Heart left ventricle (tissue), 13 donors: ENCODE results near the gene PPM1L.

Source experiments
- CTCF ChIP-seq, 12 donors: fragments of 200-600 bp; sonication (generic) in 4 of 12; IDR thresholded peaks; one replicate each; pipeline versions ENCODE4 v1.5.0 to v1.8.0; 2018 to 2022; ENCODE audit warnings: antibody characterized with exemption in 12 of 12, mild to moderate bottlenecking in 5 of 12
- POLR2A ChIP-seq, 2 donors: fragments of 450-650 bp; IDR thresholded peaks; one replicate each; pipeline ENCODE4 v1.6.1; 2017; ENCODE audit warnings: antibody characterized with exemption in 2 of 2, mild to moderate bottlenecking in 2 of 2, moderate library complexity in 2 of 2
- donor health status: ischemic (EF 13 %, LVEDD 7.1; RV severe dilation, severe dysfunction).
- donor health status: DM: no; HTN: yes; CAD: no.
- donor health status: DM: no; HTN: no; CAD: no.
- donor health status: ischemic (EF 25% LVEDD 6.9; RV normal size, moderate dysfunction).
- donor health status: ischemic (EF 25% LVEDD 5.7; RV mildly dilated, moderate dysfunction).
- donor health status: ischemic (EF 35%, LVEDD 5.7; RV mildly dilated, moderate dysfunction).
- donor health status: nonischemic (EF 11% LVEDD 7.7; RV severe dilation, severe dysfunction).
- donor health status: DM: yes; HTN: yes; CAD: no.
- donor health status: PGD.
- donor health status: ischemic (EF 29% LVEDD 5.4; RV normal size, mild dysfunction).
- donor health status: nonischemic (EF 23%, LVEDD 6.1; RV moderate dilation, normal function).

GRCh38 chr3:160801386-160802118 is 45.5 kb downstream of the PPM1L start:
- TF ChIP-seq CTCF (IDR thresholded peaks at IDR 0.05), result no peak
- no peak for TF ChIP-seq POLR2A (IDR thresholded peaks at IDR 0.05)
